Inferior parietal cortex (tissue), 1 donor: ENCODE measurements around the gene CSN3.

Experiments used
- DNase-seq: peaks from one replicate; pipeline ENCODE4 v3.0.0-alpha.2; 2016; ENCODE audit errors: extremely low spot score

Gene CSN3

GRCh38 chr4:70291341-70291740, 48.9 kb downstream of the CSN3 start:
- DNase-seq = no peak

- no peak for DNase-seq
Observed at GRCh38 chr4:70297576-70297975, 55.2 kb downstream of the CSN3 start.

DNA sequence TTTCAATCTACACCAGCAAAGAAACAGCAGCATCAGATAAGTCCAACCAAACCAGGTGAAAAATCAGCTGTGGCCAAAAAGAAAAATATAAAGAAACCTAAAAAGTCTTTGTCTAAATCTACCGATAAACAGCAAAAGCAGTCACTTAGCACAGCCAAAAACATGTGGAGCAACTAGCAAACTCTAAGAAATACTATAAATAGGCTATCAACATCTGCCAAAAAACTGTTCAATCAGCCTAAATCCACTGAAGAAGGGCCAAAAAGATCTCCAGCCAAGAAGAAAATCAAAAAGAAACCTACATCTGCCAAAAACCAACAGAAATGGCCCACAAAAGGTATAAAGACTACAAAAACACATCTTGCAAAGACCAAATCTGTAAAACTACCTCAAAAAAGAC, 55.7 kb downstream of the CSN3 start:
- peak; percentile 18 for DNase-seq

GRCh38 chr4:70299643-70300042, 57.2 kb downstream of the CSN3 start:
- no peak for DNase-seq

GRCh38 chr4:70300215-70300614, 57.8 kb downstream of the CSN3 start:
- no peak for DNase-seq
